ENCODE data around the gene ANAPC13. TPM values are rescaled to one million over a fixed set of nuclear protein-coding genes. Genes with fewer than 3 reads are reported as not detected.

ANAPC13 gene
- total and polyA plus RNA-seq, 2 experiments from 2014 or later, result 119 to 149 TPM

- H3K4me2 ChIP-seq, result peak overlapping the region; percentile 87
- H4K20me1 ChIP-seq (ENCODE audit: insufficient read depth, poor library complexity, severe bottlenecking), result no peaks in the 10 kb centered on the region
- peak overlapping the region; percentile 97 for H3K27ac ChIP-seq
- TF ChIP-seq EZH2phosphoT487 (IDR thresholded peaks at IDR 0.05; ENCODE audit: low read depth, severe bottlenecking, unreplicated experiment), result no peak
- TF ChIP-seq CTCF (IDR thresholded peaks at IDR 0.05; ENCODE audit: poor library complexity), result no peak
- no peak for TF ChIP-seq EZH2 (IDR thresholded peaks at IDR 0.05; ENCODE audit: borderline replicate concordance)
- no peak overlapping the region for H2AFZ ChIP-seq
- H3K79me2 ChIP-seq, result peaks cover 78% of the 10 kb centered on the region
- H3K36me3 ChIP-seq (replicated peaks; ENCODE audit: insufficient read depth, low read depth), result no peaks in the 10 kb centered on the region
- peaks cover 20% of the 10 kb centered on the region for H3K4me1 ChIP-seq (ENCODE audit: insufficient read depth)
- H3K9me2 ChIP-seq (replicated peaks; ENCODE audit: insufficient read depth), result no peaks in the 10 kb centered on the region
- H3K4me3 ChIP-seq, result peak overlapping the region; percentile 44
- WGBS (ENCODE audit: low lambda C conversion rate, missing lambda C conversion rate), result 64% methylated on average over 5 of the region's 5 CpGs
- no peaks in the 10 kb centered on the region for H3K9me3 ChIP-seq (ENCODE audit: low read depth)
- no peaks in the 10 kb centered on the region for H3K27me3 ChIP-seq
- DNase-seq (ENCODE audit: low spot score), result no peak
Measured at GRCh38 chr3:134487406-134487805, 1.6 kb upstream of the ANAPC13 start.

GRCh38 chr3:134486577-134487041 is 824 bp upstream of the ANAPC13 start:
- no peaks in the 10 kb centered on the region for H3K9me3 ChIP-seq (ENCODE audit: low read depth)
- H3K27me3 ChIP-seq, result no peaks in the 10 kb centered on the region
- H3K79me2 ChIP-seq, result peaks cover 81% of the 10 kb centered on the region
- H3K4me1 ChIP-seq (ENCODE audit: insufficient read depth), result peaks cover 20% of the 10 kb centered on the region
- WGBS (ENCODE audit: low lambda C conversion rate, missing lambda C conversion rate), result 5% methylated on average over 17 of the region's 17 CpGs
- peak overlapping the region; percentile 87 for H3K4me2 ChIP-seq
- no peak for DNase-seq (ENCODE audit: low spot score)
- H3K9me2 ChIP-seq (replicated peaks; ENCODE audit: insufficient read depth), result no peaks in the 10 kb centered on the region
- peak overlapping the region; percentile 53 for H2AFZ ChIP-seq
- peak overlapping the region; percentile 97 for H3K27ac ChIP-seq
- no peaks in the 10 kb centered on the region for H4K20me1 ChIP-seq (ENCODE audit: insufficient read depth, poor library complexity, severe bottlenecking)
- TF ChIP-seq EZH2 (IDR thresholded peaks at IDR 0.05; ENCODE audit: borderline replicate concordance) (no peak), EZH2phosphoT487 (IDR thresholded peaks at IDR 0.05; ENCODE audit: low read depth, severe bottlenecking, unreplicated experiment) (no peak), CTCF (IDR thresholded peaks at IDR 0.05; ENCODE audit: poor library complexity) (no peak)
- peak overlapping the region; percentile 44 for H3K4me3 ChIP-seq
- H3K36me3 ChIP-seq (replicated peaks; ENCODE audit: insufficient read depth, low read depth), result no peaks in the 10 kb centered on the region

GRCh38 chr3:134485075-134485717 is 589 bp downstream of the ANAPC13 start:
- H3K9me2 ChIP-seq (replicated peaks; ENCODE audit: insufficient read depth), result no peaks in the 10 kb centered on the region
- 4% methylated on average over 24 of the region's 24 CpGs for WGBS (ENCODE audit: low lambda C conversion rate, missing lambda C conversion rate)
- peak; percentile 46 for DNase-seq (ENCODE audit: low spot score)
- H4K20me1 ChIP-seq (ENCODE audit: insufficient read depth, poor library complexity, severe bottlenecking), result no peaks in the 10 kb centered on the region
- H3K36me3 ChIP-seq (replicated peaks; ENCODE audit: insufficient read depth, low read depth), result no peaks in the 10 kb centered on the region
- H3K4me2 ChIP-seq, result peak overlapping the region; percentile 79
- peaks cover 20% of the 10 kb centered on the region for H3K4me1 ChIP-seq (ENCODE audit: insufficient read depth)
- peak overlapping the region; percentile 68 for H3K4me3 ChIP-seq
- H3K27me3 ChIP-seq, result no peaks in the 10 kb centered on the region
- H3K79me2 ChIP-seq, result peaks cover 73% of the 10 kb centered on the region
- peak overlapping the region; percentile 79 for H2AFZ ChIP-seq
- H3K9me3 ChIP-seq (ENCODE audit: low read depth), result no peaks in the 10 kb centered on the region
- peak overlapping the region; percentile 97 for H3K27ac ChIP-seq
- no peak for TF ChIP-seq EZH2phosphoT487 (IDR thresholded peaks at IDR 0.05; ENCODE audit: low read depth, severe bottlenecking, unreplicated experiment)
- TF ChIP-seq CTCF (IDR thresholded peaks at IDR 0.05; ENCODE audit: poor library complexity), result no peak
- TF ChIP-seq EZH2 (IDR thresholded peaks at IDR 0.05; ENCODE audit: borderline replicate concordance), result no peak

Measured in hepatocyte (in vitro differentiated cells).